Adrenal gland (tissue), 12 donors: ENCODE measurements around the gene DNPEP. TPM values are rescaled to one million over a fixed set of nuclear protein-coding genes. Genes with fewer than 3 reads are reported as not detected.

Experiments
- DNase-seq, 7 donors: peaks; one replicate each; pipeline ENCODE4 v3.0.0-alpha.2; 2019 to 2020
- H3K27ac ChIP-seq, 5 donors: fragments of 200-600 bp; sonication (generic) in 4 of 5; 1 replicate in 3 of 5; 2 replicates in 2 of 5; pipeline versions ENCODE4 v1.5.1 to v1.8.0; 2016 to 2020; ENCODE audit warnings: mild to moderate bottlenecking in 1 of 5
- H3K27me3 ChIP-seq: fragments of 200-600 bp; 2 replicates; pipeline ENCODE4 v1.8.0; 2021
- H3K36me3 ChIP-seq, 2 donors: fragments of 200-600 bp; replicated peaks in 1 of 2; 1 replicate in 1 of 2; 2 replicates in 1 of 2; pipeline versions ENCODE4 v1.5.1 to v1.8.0; 2018 to 2022
- H3K4me1 ChIP-seq, 2 donors: fragments of 200-600 bp; replicated peaks in 1 of 2; 1 replicate in 1 of 2; 2 replicates in 1 of 2; pipeline versions ENCODE4 v1.5.1 to v1.8.0; 2018 to 2021
- H3K4me3 ChIP-seq, 4 donors: fragments of 200-600 bp; sonication (generic) in 3 of 4; one replicate each; pipeline ENCODE4 v1.5.1; 2016 to 2018
- H3K9me3 ChIP-seq, 3 donors: fragments of 200-600 bp; sonication (generic) in 1 of 3; replicated peaks in 1 of 3; 1 replicate in 2 of 3; 2 replicates in 1 of 3; pipeline versions ENCODE4 v1.5.1 to v1.8.0; 2016 to 2021
- POLR2A ChIP-seq, 2 donors: fragments of 450-650 bp; IDR thresholded peaks; one replicate each; pipeline ENCODE4 v1.6.1; 2017; ENCODE audit warnings: antibody characterized with exemption in 2 of 2, mild to moderate bottlenecking in 2 of 2, moderate library complexity in 1 of 2
- WGBS, 4 donors: extraction: QIAGEN DNeasy Blood & Tissue Kit in 2 of 4; methylation state at CpG; one replicate each; pipeline versions ENCODE4 v1.1.5 to v1.1.7; 2013 to 2017; 5-methylcytosine and 5-hydroxymethylcytosine counted together
- intact Hi-C, 2 donors: fragments of 100-400 bp; cut with DNase I; formaldehyde crosslinking; loops; one replicate each; pipeline versions ENCODE4 v1.14.1 to v1.15.0; 2022 to 2023
- polyA plus RNA-seq, 3 donors: library from polyadenylated mRNA; stranded (reverse); fragments of 200-250 nt in 2 of 3; fragments of 350-450 nt in 1 of 3; fragmentation: Illumina TruSeq in 1 of 3; extraction: RNeasy Lipid Tissue Mini Kit (QIAGEN cat#74804) in 1 of 3; gene quantifications; one replicate each; pipeline ENCODE4 v1.2.3, GENCODE V29; 2013 to 2014
- total RNA-seq, 9 donors: library from RNA; depleted of rRNA in 4 of 9; stranded (reverse); fragments of >200 nt in 4 of 9; fragments of 120-200 nt in 1 of 9; fragmentation: NEBNext Ultra II Directional in 1 of 9; extraction: Animal tissue kit (Norgen Biotek cat#: 25700) in 1 of 9; gene quantifications; one replicate each; pipeline versions ENCODE4 v1.1.0 to v1.2.4, GENCODE V29; 2013 to 2023
- TF ChIP-seq, protein P1 (sequence below), 6 experiments: fragments of 450-650 bp in 4 of 6; fragments of 200-600 bp in 2 of 6; sonication (generic) in 1 of 6; IDR thresholded peaks; 1 replicate in 5 of 6; 2 replicates in 1 of 6; pipeline versions ENCODE4 v1.5.1 to v1.8.0; 2016 to 2021; ENCODE audit warnings: antibody characterized with exemption in 6 of 6, mild to moderate bottlenecking in 2 of 6, moderate library complexity in 1 of 6
- donor health status: healthy with polysubstance abuse.
- donor health status: Bipolar disorder and iron deficiency.
- donor health status: DM: yes; HTN: yes; CAD: no.
- donor health status: DM: no; HTN: no; CAD: no.
- donor health status: DM: no; HTN: no; CAD: no.
- donor health status: DM: yes; HTN: yes; CAD: no.

The DNPEP gene
- total and polyA plus RNA-seq, 12 donors: 30.0 to 107 (median 53.5) TPM

DNA sequence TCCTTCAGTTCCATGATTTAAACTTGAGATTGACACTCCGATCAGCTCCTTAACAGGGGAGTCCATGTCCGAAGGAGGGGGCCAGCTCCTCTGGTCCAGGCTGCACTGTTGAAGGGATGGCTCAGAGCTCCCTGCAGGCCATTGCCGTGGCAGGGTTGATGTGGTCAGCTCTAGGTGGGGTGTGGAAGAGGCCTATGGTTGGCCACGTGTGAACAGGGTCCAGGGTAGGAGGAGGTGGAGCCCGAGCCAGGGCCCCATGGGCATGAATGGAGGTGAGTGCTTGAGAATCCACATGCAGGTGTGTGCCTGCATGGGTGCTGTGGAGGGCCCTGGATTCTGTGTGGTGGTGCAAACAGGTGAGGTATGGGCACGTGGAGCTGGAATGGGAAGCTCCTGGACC, 48.0 kb upstream of the DNPEP start:
- Histone ChIP-seq H3K27me3 (peaks cover 17% of the 10 kb centered on the region), H3K9me3 (no peaks in the 10 kb centered on the region), H3K27ac (no peak overlapping the region), H3K36me3 (no peaks in the 10 kb centered on the region), H3K4me1 (no peaks in the 10 kb centered on the region), H3K4me3 (no peak overlapping the region)
- TF ChIP-seq, protein P1, sequence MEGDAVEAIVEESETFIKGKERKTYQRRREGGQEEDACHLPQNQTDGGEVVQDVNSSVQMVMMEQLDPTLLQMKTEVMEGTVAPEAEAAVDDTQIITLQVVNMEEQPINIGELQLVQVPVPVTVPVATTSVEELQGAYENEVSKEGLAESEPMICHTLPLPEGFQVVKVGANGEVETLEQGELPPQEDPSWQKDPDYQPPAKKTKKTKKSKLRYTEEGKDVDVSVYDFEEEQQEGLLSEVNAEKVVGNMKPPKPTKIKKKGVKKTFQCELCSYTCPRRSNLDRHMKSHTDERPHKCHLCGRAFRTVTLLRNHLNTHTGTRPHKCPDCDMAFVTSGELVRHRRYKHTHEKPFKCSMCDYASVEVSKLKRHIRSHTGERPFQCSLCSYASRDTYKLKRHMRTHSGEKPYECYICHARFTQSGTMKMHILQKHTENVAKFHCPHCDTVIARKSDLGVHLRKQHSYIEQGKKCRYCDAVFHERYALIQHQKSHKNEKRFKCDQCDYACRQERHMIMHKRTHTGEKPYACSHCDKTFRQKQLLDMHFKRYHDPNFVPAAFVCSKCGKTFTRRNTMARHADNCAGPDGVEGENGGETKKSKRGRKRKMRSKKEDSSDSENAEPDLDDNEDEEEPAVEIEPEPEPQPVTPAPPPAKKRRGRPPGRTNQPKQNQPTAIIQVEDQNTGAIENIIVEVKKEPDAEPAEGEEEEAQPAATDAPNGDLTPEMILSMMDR (IDR thresholded peaks at IDR 0.05): no peak
- TF ChIP-seq POLR2A (IDR thresholded peaks at IDR 0.05): no peak
- intact Hi-C loops: no loop called here
- DNase-seq: no peak
- WGBS, 4 donors: 86 to 91% (median 90%) methylated on average over 4 to 6 of the region's 6 CpGs

DNA sequence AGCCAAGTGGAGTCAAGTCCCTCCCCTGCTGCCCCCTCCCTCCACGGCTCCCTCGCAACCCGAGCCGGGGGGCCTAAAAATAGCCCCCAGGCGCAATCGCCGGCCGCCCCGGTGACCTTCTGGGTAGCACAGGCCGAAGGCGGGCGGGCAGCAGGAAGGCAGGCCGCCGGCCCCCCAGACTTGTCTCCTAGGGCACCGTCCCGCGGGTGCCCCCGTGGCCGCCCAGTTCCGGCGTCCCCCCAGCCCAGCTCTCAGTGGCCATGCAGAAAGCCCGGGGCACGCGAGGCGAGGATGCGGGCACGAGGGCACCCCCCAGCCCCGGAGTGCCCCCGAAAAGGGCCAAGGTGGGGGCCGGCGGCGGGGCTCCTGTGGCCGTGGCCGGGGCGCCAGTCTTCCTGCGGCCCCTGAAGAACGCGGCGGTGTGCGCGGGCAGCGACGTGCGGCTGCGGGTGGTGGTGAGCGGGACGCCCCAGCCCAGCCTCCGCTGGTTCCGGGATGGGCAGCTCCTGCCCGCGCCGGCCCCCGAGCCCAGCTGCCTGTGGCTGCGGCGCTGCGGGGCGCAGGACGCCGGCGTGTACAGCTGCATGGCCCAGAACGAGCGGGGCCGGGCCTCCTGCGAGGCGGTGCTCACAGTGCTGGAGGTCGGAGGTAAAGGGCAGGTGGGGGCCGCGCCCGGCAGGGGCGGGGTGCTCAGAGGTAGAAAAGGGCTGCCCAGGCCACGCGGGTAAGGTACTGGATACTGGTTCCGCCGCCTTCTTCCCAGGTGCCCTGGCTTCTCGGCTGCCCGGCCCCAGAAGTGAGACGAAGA, 47.2 kb upstream of the DNPEP start, which contains the start of gene SPEG:
SPEG (plus strand) TSS at position 126 of the 808 bp plus-strand sequence; CDS start at position 261, 135 bp downstream.
- TF ChIP-seq POLR2A (IDR thresholded peaks at IDR 0.05): no peak
- TF ChIP-seq, protein P1 (IDR thresholded peaks at IDR 0.05): no peak
- H3K36me3 ChIP-seq: no peaks in the 10 kb centered on the region
- H3K27me3 ChIP-seq: peaks cover 17% of the 10 kb centered on the region
- DNase-seq: no peak
- no peaks in the 10 kb centered on the region for H3K4me1 ChIP-seq
- H3K4me3 ChIP-seq: peak within 1 kb of the TSS in 1 of 4 donors; percentile 26
- intact Hi-C loops: no loop called here
- no peak within 1 kb of the TSS for H3K27ac ChIP-seq
- H3K9me3 ChIP-seq: no peaks in the 10 kb centered on the region
- 13 to 70% (median 25%) methylated on average over 7 to 77 of the region's 77 CpGs for WGBS, 4 donors

- no peaks in the 10 kb centered on the region for H3K36me3 ChIP-seq
These were observed 46.7 kb upstream of the DNPEP start for GRCh38 chr2:219434468-219434717.

DNA sequence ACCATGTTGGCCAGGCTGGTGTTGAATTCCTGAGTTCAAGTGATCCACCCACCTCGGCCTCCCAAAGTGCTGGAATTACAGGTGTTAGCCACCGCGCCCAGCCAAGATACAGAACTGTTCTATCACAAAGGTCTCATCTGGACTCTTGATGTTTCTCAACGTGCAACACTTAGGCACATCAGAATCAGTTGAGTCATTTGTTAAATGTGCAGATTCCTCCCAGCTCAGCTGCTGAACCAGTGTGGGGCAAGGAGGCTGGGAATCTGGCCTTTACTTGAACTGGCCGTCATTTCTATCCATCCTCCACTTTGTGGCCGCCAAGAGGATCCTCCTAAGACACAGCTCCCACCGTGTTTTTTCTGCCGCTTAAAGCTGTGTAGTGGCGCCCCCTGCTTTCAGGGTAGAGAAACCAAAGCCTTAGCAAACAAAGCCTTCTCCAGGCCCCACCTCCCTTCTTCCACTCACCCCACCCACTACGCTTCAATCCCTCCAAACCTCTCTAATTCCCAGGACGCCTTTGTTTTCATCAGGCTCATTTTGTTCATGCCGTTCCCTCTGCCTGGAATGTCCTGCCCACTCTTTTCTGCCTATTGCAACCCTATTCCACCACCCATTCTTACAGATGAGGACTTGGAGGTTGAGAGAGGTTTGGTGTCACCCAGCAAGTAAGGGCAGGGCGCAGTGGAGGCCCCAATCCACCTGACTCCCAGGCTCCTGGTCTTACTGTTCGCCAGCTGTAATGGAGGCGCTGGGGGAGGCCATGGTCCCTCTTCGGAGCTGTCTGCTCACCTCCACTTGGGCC, 46.2 kb upstream of the DNPEP start:
- Histone ChIP-seq H3K27ac (no peak overlapping the region), H3K36me3 (no peaks in the 10 kb centered on the region), H3K4me3 (no peak overlapping the region), H3K27me3 (peaks cover 17% of the 10 kb centered on the region), H3K9me3 (no peaks in the 10 kb centered on the region), H3K4me1 (no peaks in the 10 kb centered on the region)
- TF ChIP-seq POLR2A (IDR thresholded peaks at IDR 0.05): no peak
- TF ChIP-seq, protein P1 (IDR thresholded peaks at IDR 0.05): peak in 2 of 6 experiments; percentile 9 to 12
- WGBS, 4 donors: 81 to 84% (median 82%) methylated on average over 13 to 16 of the region's 16 CpGs
- DNase-seq: peak in 1 of 7 donors; percentile 18
- intact Hi-C loops: no loop called here

More at GRCh38 chr2:219434468-219434717, 46.7 kb upstream of the DNPEP start:
- DNase-seq: no peak
- H3K27me3 ChIP-seq: peaks cover 17% of the 10 kb centered on the region
- 50 to 70% (median 59%) methylated on average over 5 to 9 of the region's 9 CpGs for WGBS, 4 donors
- H3K4me1 ChIP-seq: no peaks in the 10 kb centered on the region
- no peak overlapping the region for H3K4me3 ChIP-seq
- intact Hi-C loops: no loop called here
- TF ChIP-seq, protein P1 (IDR thresholded peaks at IDR 0.05): no peak
- no peak for TF ChIP-seq POLR2A (IDR thresholded peaks at IDR 0.05)
- H3K27ac ChIP-seq: no peak overlapping the region
- no peaks in the 10 kb centered on the region for H3K9me3 ChIP-seq
